ENCODE data around the gene HDAC4. TPM values are rescaled to one million over a fixed set of nuclear protein-coding genes. Genes with fewer than 3 reads are reported as not detected.

HDAC4 gene
- total and polyA plus RNA-seq, 9 of the 15 experiments (the other 6 are each of a cell fraction or from before 2014, with no cell fraction given) = 0.11 to 20.2 (median 4.0) TPM

GRCh38 chr2:239142806-239143205, 258.0 kb downstream of the HDAC4 start:
- no peak overlapping the region for H3K4me2 ChIP-seq (ENCODE audit: insufficient read depth, low read length)
- no peaks in the 10 kb centered on the region for H3K9me3 ChIP-seq (replicated peaks; ENCODE audit: control insufficient read depth, insufficient read depth, low read depth, low read length)
- H3K27me3 ChIP-seq (ENCODE audit: control insufficient read depth in 2 of 2, insufficient read depth in 2 of 2, low read length in 2 of 2) = no peaks in the 10 kb centered on the region
- peaks cover 13% of the 10 kb centered on the region; the same call in 1 of the 3 replicates for H3K36me3 ChIP-seq (ENCODE audit: control insufficient read depth, insufficient read depth, low read length)
- ATAC-seq (no peak), FAIRE-seq (no peak), DNase-seq (ENCODE audit: extremely low read depth in 1 of 4, low spot score in 3 of 4) (no peak)
- H3K9me1 ChIP-seq (ENCODE audit: control insufficient read depth, insufficient read depth, low read length) = no peaks in the 10 kb centered on the region
- H3K4me1 ChIP-seq (replicated peaks in 1 of 2; ENCODE audit: control insufficient read depth in 2 of 2, insufficient read depth in 2 of 2, low read length in 2 of 2) = no peaks in the 10 kb centered on the region
- BruUV-seq (replicated peaks) = no TSS peak
- ChIA-PET CTCF (ENCODE audit: low intra/inter-chr PET ratio) (no interaction called here), POLR2A (interaction anchor here (0.6 kb wide), 1 partner anchor 180 kb away, joined by 3 read pairs; no protein-coding TSS in a partner anchor)
- no peaks in the 10 kb centered on the region for H3K79me2 ChIP-seq (ENCODE audit: control insufficient read depth, insufficient read depth, low read length)
- TF ChIP-seq IRF9 (tag; IDR thresholded peaks at IDR 0.05) (no peak), MECOM (CRISPR knock-in tag; IDR thresholded peaks at IDR 0.05) (no peak), POLR3G (IDR thresholded peaks at IDR 0.05; ENCODE audit: extremely low read depth, insufficient read length, insufficient replicate concordance) (no peak), MEF2A (IDR thresholded peaks at IDR 0.05; ENCODE audit: control insufficient read depth, low read depth, low read length) (no peak), BRCA1 (IDR thresholded peaks at IDR 0.05) (no peak), BRCA1 (CRISPR knock-in tag; IDR thresholded peaks at IDR 0.05) (no peak), ZNF57 (CRISPR knock-in tag; IDR thresholded peaks at IDR 0.05) (no peak), ELF2 (CRISPR knock-in tag; IDR thresholded peaks at IDR 0.05) (no peak)
- H3K27ac ChIP-seq (ENCODE audit: extremely low read depth, low read depth, low read length) = no peak overlapping the region
- H3K9ac ChIP-seq (ENCODE audit: insufficient read depth in 1 of 2, low read depth in 2 of 2, low read length in 2 of 2) = no peak overlapping the region
- 96% methylated on average over 3 of the region's 9 CpGs for WGBS (ENCODE audit: insufficient coverage, low coverage, missing lambda C conversion rate)
- in situ Hi-C loops (cut with MboI) (no loop called here), intact Hi-C loops (cut with micrococcal nuclease) (no loop called here)
- H4K20me1 ChIP-seq (replicated peaks; ENCODE audit: control insufficient read depth, insufficient read depth, low read length) = 0 out of 2 replicates have a peak, but pooled peaks cover 7% of the 10 kb centered on the region
- no peak overlapping the region for H2AFZ ChIP-seq (ENCODE audit: low read depth, low read length)
- no peak overlapping the region for H3K4me3 ChIP-seq
